Sigmoid colon (tissue), 7 donors: Measurements from ENCODE around the gene NOTUM. TPM values are rescaled to one million over a fixed set of nuclear protein-coding genes. Genes with fewer than 3 reads are reported as not detected.
"Not testable (repeated sequence)": the region's sequence is repeated elsewhere in the genome, so short reads cannot be mapped to it uniquely, and the experiment has no call there.

Experiments
- DNase-seq: peaks from one replicate; pipeline ENCODE4 v3.0.0-alpha.2; 2019
- H3K27ac ChIP-seq, 4 donors: fragments of 200-600 bp; sonication (generic); one replicate each; pipeline ENCODE4 v1.5.1; 2016 to 2019; ENCODE audit warnings: mild to moderate bottlenecking in 1 of 4
- H3K27me3 ChIP-seq, 3 donors: fragments of 200-600 bp; sonication (generic); one replicate each; pipeline ENCODE4 v1.5.1; 2019; ENCODE audit warnings: mild to moderate bottlenecking in 1 of 3
- H3K36me3 ChIP-seq, 4 donors: fragments of 200-600 bp; sonication (generic); one replicate each; pipeline ENCODE4 v1.5.1; 2016 to 2019
- H3K4me1 ChIP-seq, 4 donors: fragments of 200-600 bp; sonication (generic); one replicate each; pipeline ENCODE4 v1.5.1; 2017 to 2019
- H3K4me3 ChIP-seq, 4 donors: fragments of 200-600 bp; sonication (generic); one replicate each; pipeline ENCODE4 v1.5.1; 2017 to 2019; ENCODE audit warnings: mild to moderate bottlenecking in 2 of 4, moderate library complexity in 1 of 4
- H3K9me3 ChIP-seq, 4 donors: fragments of 200-600 bp in 3 of 4; sonication (generic) in 3 of 4; one replicate each; pipeline versions ENCODE4 v1.5.1 to v1.6.1; 2013 to 2019
- CTCF ChIP-seq, 4 experiments: fragments of 450-650 bp in 3 of 4; fragments of 200-600 bp in 1 of 4; IDR thresholded peaks; one replicate each; pipeline ENCODE4 v1.5.1; 2016 to 2019; ENCODE audit warnings: antibody characterized with exemption in 4 of 4, mild to moderate bottlenecking in 3 of 4, moderate library complexity in 2 of 4
- EP300 ChIP-seq, 4 donors: sonication (generic); formaldehyde crosslinking; IDR thresholded peaks; one replicate each; pipeline ENCODE4 v1.6.1; 2017; ENCODE audit warnings: antibody characterized with exemption in 4 of 4
- POLR2A ChIP-seq, 2 donors: fragments of 450-650 bp; IDR thresholded peaks; one replicate each; pipeline ENCODE4 v1.6.1; 2016; ENCODE audit warnings: antibody characterized with exemption in 2 of 2, mild to moderate bottlenecking in 2 of 2, moderate library complexity in 2 of 2
- POLR2AphosphoS5 ChIP-seq, 4 donors: sonication (generic); formaldehyde crosslinking; IDR thresholded peaks; one replicate each; pipeline ENCODE4 v1.6.1; 2017; ENCODE audit warnings: antibody characterized with exemption in 4 of 4
- WGBS, 2 donors: extraction: QIAGEN DNeasy Blood & Tissue Kit; methylation state at CpG; one replicate each; pipeline ENCODE4 v1.1.7; 2013; 5-methylcytosine and 5-hydroxymethylcytosine counted together
- intact Hi-C: fragments of 100-400 bp; cut with DNase I; formaldehyde crosslinking; loops from one replicate; pipeline ENCODE4 v1.15.1; 2023
- polyA plus RNA-seq, 3 donors: library from polyadenylated mRNA; stranded (reverse); fragments of 200-250 nt; gene quantifications; one replicate each; pipeline ENCODE4 v1.2.3, GENCODE V29; 2013
- total RNA-seq, 4 donors: library from RNA; depleted of rRNA; stranded (reverse); fragments of >200 nt; gene quantifications; one replicate each; pipeline ENCODE4 v1.1.0, GENCODE V29; 2016
- donor health status: healthy with polysubstance abuse.
- donor health status: Bipolar disorder and iron deficiency.
- donor health status: healthy.

The NOTUM gene
- total and polyA plus RNA-seq, 7 donors, result 0.22 TPM; not detected in 6

- H3K4me1 ChIP-seq, result peaks cover 0 to 88% (median 79%) of the 10 kb centered on the region in 4 donors
These were observed 39.5 kb downstream of the NOTUM start for GRCh38 chr17:81921537-81921862.

GRCh38 chr17:81920612-81921536 is 40.1 kb downstream of the NOTUM start:
- Histone ChIP-seq H3K27me3 (no peaks in the 10 kb centered on the region), H3K4me1 (peaks cover 0 to 87% (median 78%) of the 10 kb centered on the region in 4 donors), H3K4me3 (no peak overlapping the region), H3K9me3 (no peaks in the 10 kb centered on the region), H3K36me3 (peaks cover 7 to 36% (median 22%) of the 10 kb centered on the region in 4 donors), H3K27ac (no peak overlapping the region)
- no peak for TF ChIP-seq POLR2A (IDR thresholded peaks at IDR 0.05)
- 88 to 91% methylated on average over 33 of the region's 33 CpGs for WGBS, 2 donors
- intact Hi-C loops, result no loop called here
- DNase-seq, result no peak

More at GRCh38 chr17:81921537-81921862, 39.5 kb downstream of the NOTUM start:
- Histone ChIP-seq H3K27ac (no peak overlapping the region), H3K36me3 (peaks cover 7 to 36% (median 22%) of the 10 kb centered on the region in 4 donors), H3K9me3 (no peaks in the 10 kb centered on the region), H3K4me3 (no peak overlapping the region), H3K27me3 (no peaks in the 10 kb centered on the region)
- no peak for DNase-seq
- TF ChIP-seq POLR2AphosphoS5 (IDR thresholded peaks at IDR 0.05) (no peak), EP300 (IDR thresholded peaks at IDR 0.05) (no peak), CTCF (IDR thresholded peaks at IDR 0.05) (no peak), POLR2A (IDR thresholded peaks at IDR 0.05) (no peak)
- WGBS, 2 donors, result 91 to 94% methylated on average over 3 of the region's 3 CpGs
- intact Hi-C loops, result no loop called here

GRCh38 chr17:81918832-81919545 is 42.0 kb downstream of the NOTUM start:
- H3K36me3 ChIP-seq, result peaks cover 12 to 54% (median 34%) of the 10 kb centered on the region in 4 donors
- 32 to 71% methylated on average over 15 of the region's 15 CpGs for WGBS, 2 donors

GRCh38 chr17:81918333-81918669 is 42.7 kb downstream of the NOTUM start:
- peaks cover 19 to 61% (median 41%) of the 10 kb centered on the region in 4 donors for H3K36me3 ChIP-seq
- H3K9me3 ChIP-seq, DNase-seq, H3K27me3 ChIP-seq, intact Hi-C loops: not testable (repeated sequence)
- H3K4me1 ChIP-seq, result peaks cover 0 to 63% (median 53%) of the 10 kb centered on the region in 4 donors
- H3K4me3 ChIP-seq, result peak overlapping the region; percentile 37 to 94 (median 84)
- peak overlapping the region; percentile 69 to 84 (median 74) for H3K27ac ChIP-seq
- WGBS, 2 donors, result 14 to 40% methylated on average over 9 of the region's 9 CpGs

More at GRCh38 chr17:81918832-81919545, 42.0 kb downstream of the NOTUM start:
- no peak for DNase-seq
- intact Hi-C loops, result no loop called here
- H3K9me3 ChIP-seq, result no peaks in the 10 kb centered on the region
- H3K4me3 ChIP-seq, result no peak overlapping the region
- peak overlapping the region in 2 of 4 donors; percentile 69 to 84 for H3K27ac ChIP-seq
- no peaks in the 10 kb centered on the region for H3K27me3 ChIP-seq
- no peak for TF ChIP-seq POLR2A (IDR thresholded peaks at IDR 0.05)
- peaks cover 0 to 70% (median 60%) of the 10 kb centered on the region in 4 donors for H3K4me1 ChIP-seq

- TF ChIP-seq POLR2A (IDR thresholded peaks at IDR 0.05) (no peak), POLR2AphosphoS5 (IDR thresholded peaks at IDR 0.05) (peak; percentile 48 to 89 (median 78)), EP300 (IDR thresholded peaks at IDR 0.05) (no peak), CTCF (IDR thresholded peaks at IDR 0.05) (no peak)
- peak; percentile 89 for DNase-seq
- intact Hi-C loops, result no loop called here
- Histone ChIP-seq H3K36me3 (peaks cover 19 to 65% (median 43%) of the 10 kb centered on the region in 4 donors), H3K4me3 (peak within 1 kb of the TSS; percentile 37 to 94 (median 84)), H3K27me3 (no peaks in the 10 kb centered on the region), H3K27ac (peak within 1 kb of the TSS; percentile 69 to 84 (median 74)), H3K9me3 (no peaks in the 10 kb centered on the region), H3K4me1 (peaks cover 0 to 57% (median 48%) of the 10 kb centered on the region in 4 donors)
- WGBS, 2 donors, result 1% methylated on average over 94 of the region's 94 CpGs
These were observed 43.2 kb downstream of the NOTUM start, which contains the start of gene SIRT7 for GRCh38 chr17:81917565-81918332. Gene SIRT7 (minus strand): TSS chr17:81918176. CDS start chr17:81918131, 45 bp downstream.
